AG09309 (cell line): Measurements from ENCODE around the gene SHC1.

Experiments
- DNase-seq: peaks from one replicate; pipeline ENCODE4 v3.0.0-alpha.2; 2010; ENCODE audit warnings: low read depth
- H3K4me3 ChIP-seq: 2 replicates; pipeline ENCODE4 v1.5.1; 2011; ENCODE audit warnings: mild to moderate bottlenecking, low read depth, low read length, moderate library complexity; ENCODE audit not compliant: control insufficient read depth
- CTCF ChIP-seq: IDR thresholded peaks from 2 replicates; pipeline ENCODE4 v1.5.1; 2011; ENCODE audit warnings: mild to moderate bottlenecking, low read depth, low read length, inconsistent platforms; ENCODE audit not compliant: insufficient read depth, control insufficient read depth; ENCODE audit errors: missing control alignments

Gene SHC1

GRCh38 chr1:154958681-154959425, 11.7 kb downstream of the SHC1 start:
- H3K4me3 ChIP-seq = no peak overlapping the region

GRCh38 chr1:154958036-154958435, 12.5 kb downstream of the SHC1 start:
- no peak for TF ChIP-seq CTCF
- DNase-seq = no peak
- no peak overlapping the region for H3K4me3 ChIP-seq

More at GRCh38 chr1:154958681-154959425, 11.7 kb downstream of the SHC1 start:
- no peak for TF ChIP-seq CTCF
- no peak for DNase-seq

GRCh38 chr1:154957091-154957657, 13.4 kb downstream of the SHC1 start:
- no peak for DNase-seq
- no peak for TF ChIP-seq CTCF
- no peak overlapping the region for H3K4me3 ChIP-seq

- no peak for DNase-seq
- TF ChIP-seq CTCF = no peak
- H3K4me3 ChIP-seq = peak overlapping the region; percentile 54
These were observed 14.0 kb downstream of the SHC1 start for GRCh38 chr1:154956544-154956941.

GRCh38 chr1:154955718-154956543, 14.6 kb downstream of the SHC1 start, which contains the start of gene PBXIP1:
Gene PBXIP1 (minus strand): TSS chr1:154956099. CDS start chr1:154953721, 2,378 bp downstream.
- TF ChIP-seq CTCF = peak; percentile 48
- DNase-seq = peak; percentile 66
- peak within 1 kb of the TSS; percentile 54 for H3K4me3 ChIP-seq

- no peak for DNase-seq
These were observed 15.4 kb downstream of the SHC1 start for GRCh38 chr1:154955039-154955717.

More at GRCh38 chr1:154955039-154955717, 15.4 kb downstream of the SHC1 start:
- no peak for TF ChIP-seq CTCF
- H3K4me3 ChIP-seq = peak overlapping the region; percentile 54
